ENCODE results near the gene OR2A14. TPM values are rescaled to one million over a fixed set of nuclear protein-coding genes. Genes with fewer than 3 reads are reported as not detected.

Gene OR2A14, protein sequence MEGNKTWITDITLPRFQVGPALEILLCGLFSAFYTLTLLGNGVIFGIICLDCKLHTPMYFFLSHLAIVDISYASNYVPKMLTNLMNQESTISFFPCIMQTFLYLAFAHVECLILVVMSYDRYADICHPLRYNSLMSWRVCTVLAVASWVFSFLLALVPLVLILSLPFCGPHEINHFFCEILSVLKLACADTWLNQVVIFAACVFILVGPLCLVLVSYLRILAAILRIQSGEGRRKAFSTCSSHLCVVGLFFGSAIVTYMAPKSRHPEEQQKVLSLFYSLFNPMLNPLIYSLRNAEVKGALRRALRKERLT
- total RNA-seq, result not detected in 2 replicates

DNA sequence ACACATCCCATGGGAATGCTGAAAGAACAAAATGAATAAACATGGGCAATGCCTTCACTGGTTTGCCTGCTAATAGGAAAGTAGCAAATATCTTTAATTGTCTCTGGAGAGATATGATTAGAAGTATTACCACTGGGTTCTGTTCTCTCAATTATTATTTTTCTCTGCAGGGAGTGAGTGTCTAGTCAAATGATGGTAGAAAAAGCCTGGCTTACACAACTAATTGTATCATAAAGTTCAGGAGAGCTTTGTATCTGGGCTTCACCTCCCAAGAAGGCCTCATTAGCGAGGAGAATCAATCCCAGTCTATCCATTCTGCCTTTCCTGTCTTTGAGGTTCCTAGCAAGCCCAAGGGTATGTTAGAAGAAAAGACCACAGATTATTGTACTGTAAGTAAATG lies at the start of gene OR2A14:
Gene OR2A14, plus strand, starts transcription at position 301 of the 400 bp plus-strand sequence. CDS start 5,937 bp downstream, outside the sequence.

DNA sequence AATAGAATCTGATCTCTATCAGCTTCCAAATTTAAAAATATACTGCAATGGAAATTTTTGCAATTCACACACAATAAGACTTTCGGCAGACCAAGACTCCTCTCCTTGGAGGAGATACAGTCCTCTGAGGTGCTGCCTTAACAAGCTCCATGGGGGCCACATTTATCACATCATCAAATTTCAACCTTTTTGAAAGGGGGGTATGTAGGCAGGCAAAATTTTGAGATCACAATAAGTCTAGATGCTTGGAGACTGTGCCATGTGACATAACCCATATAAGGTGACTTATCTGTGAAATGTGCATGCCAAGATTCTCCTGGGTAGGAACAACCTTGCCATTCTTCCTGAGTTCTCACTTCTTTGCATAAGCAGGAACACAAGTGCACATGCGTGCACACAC lies 37.0 kb upstream of the OR2A14 start, which contains the start of gene OR2A12:
Gene OR2A12, plus strand, starts transcription at position 301 of the 400 bp plus-strand sequence. CDS start 8,830 bp downstream, outside the sequence.

DNA sequence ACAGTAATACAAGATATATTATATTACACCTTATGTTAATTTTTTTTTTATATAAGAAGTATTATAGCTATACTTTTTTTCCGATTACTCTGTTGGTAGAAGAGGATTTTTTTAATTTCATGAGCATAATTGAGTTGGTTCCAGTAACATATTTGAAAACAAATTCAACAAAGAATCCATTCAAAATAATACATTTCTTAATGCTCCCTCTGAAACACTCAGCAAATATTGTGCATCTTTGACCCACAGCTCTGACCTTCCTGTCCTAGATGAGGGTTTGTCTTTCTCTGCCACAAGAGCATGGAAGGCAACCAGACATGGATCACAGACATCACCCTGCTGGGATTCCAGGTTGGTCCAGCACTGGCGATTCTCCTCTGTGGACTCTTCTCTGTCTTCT lies 13.7 kb upstream of the OR2A14 start, which contains the start of gene OR2A2:
Gene OR2A2, plus strand, starts transcription at position 301 of the 400 bp plus-strand sequence. Its CDS starts 0 bp downstream, at position 301.

Other genes starting within 250 kb of the OR2A14 start
- 51.2 and 66.7 TPM in 2 replicates for gene TCAF1, start 221.0 kb upstream of the OR2A14 start, total RNA-seq
- gene OR2F2, start 187.9 kb upstream of the OR2A14 start, total RNA-seq, result not detected in 2 replicates
- not detected in 2 replicates for gene OR2F1, start 168.3 kb upstream of the OR2A14 start, total RNA-seq
- gene OR6B1, start 122.9 kb upstream of the OR2A14 start, total RNA-seq, result not detected in 2 replicates
- not detected in 2 replicates for gene OR2A5, start 74.2 kb upstream of the OR2A14 start, total RNA-seq
- gene OR2A25, start 53.4 kb upstream of the OR2A14 start, total RNA-seq, result not detected in 2 replicates
- gene OR2A12, start 36.9 kb upstream of the OR2A14 start, total RNA-seq, result not detected in 2 replicates
- gene OR2A2, start 13.6 kb upstream of the OR2A14 start, total RNA-seq, result not detected in 2 replicates
- gene CTAGE4, start 60.3 kb downstream of the OR2A14 start, total RNA-seq, result 0.37 and 0.66 TPM in 2 replicates
- gene ARHGEF35, start 72.7 kb downstream of the OR2A14 start, total RNA-seq, result 2.0 and 3.0 TPM in 2 replicates
- 0.06 TPM in 1 of 2 replicates, not detected in the other for gene OR2A42, start 116.4 kb downstream of the OR2A14 start, total RNA-seq
- gene OR2A7, start 141.6 kb downstream of the OR2A14 start, total RNA-seq, result 0.26 and 0.37 TPM in 2 replicates
- gene CTAGE8, start 146.1 kb downstream of the OR2A14 start, total RNA-seq, result 0.68 TPM in 1 of 2 replicates, not detected in the other
- gene OR2A1, start 189.2 kb downstream of the OR2A14 start, total RNA-seq, result under 0.01 and 0.19 TPM in 2 replicates
- gene ARHGEF5, start 232.2 kb downstream of the OR2A14 start, total RNA-seq, result 2.0 TPM in 2 replicates